WTC11 (cell line): ENCODE measurements around the gene SIRPB2.

Source experiments
- CTCF ChIP-seq: fragments of 200-600 bp; IDR thresholded peaks from 2 replicates; pipeline ENCODE4 v1.8.0; 2022; ENCODE audit warnings: antibody characterized with exemption
- E2F4 ChIP-seq: sonication (generic); formaldehyde crosslinking; IDR thresholded peaks from 2 replicates; pipeline ENCODE4 v1.8.1; 2022; ENCODE audit warnings: low read depth, mild to moderate bottlenecking, moderate library complexity, missing genetic modification reagents, borderline replicate concordance
- ESRRA ChIP-seq: sonication (generic); formaldehyde crosslinking; IDR thresholded peaks from 2 replicates; pipeline ENCODE4 v1.8.1; 2022; ENCODE audit warnings: mild to moderate bottlenecking, missing genetic modification reagents, borderline replicate concordance
- FOXP4 ChIP-seq: sonication (generic); formaldehyde crosslinking; IDR thresholded peaks from 2 replicates; pipeline ENCODE4 v1.8.0; 2022; ENCODE audit warnings: mild to moderate bottlenecking, missing genetic modification reagents
- JUN ChIP-seq: sonication (generic); formaldehyde crosslinking; IDR thresholded peaks from 2 replicates; pipeline ENCODE4 v1.8.0; 2023; ENCODE audit warnings: mild to moderate bottlenecking, missing genetic modification reagents
- MAX ChIP-seq: sonication (generic); formaldehyde crosslinking; IDR thresholded peaks from 2 replicates; pipeline ENCODE4 v1.8.0; 2022; ENCODE audit warnings: mild to moderate bottlenecking, missing genetic modification reagents
- SP1 ChIP-seq: sonication (generic); formaldehyde crosslinking; conservative IDR thresholded peaks from 2 replicates; pipeline ENCODE4 v1.8.1; 2022; ENCODE audit warnings: missing genetic modification reagents
- TEAD4 ChIP-seq: sonication (generic); formaldehyde crosslinking; IDR thresholded peaks from 2 replicates; pipeline ENCODE4 v1.8.0; 2022; ENCODE audit warnings: mild to moderate bottlenecking, missing genetic modification reagents
- USF1 ChIP-seq: sonication (generic); formaldehyde crosslinking; IDR thresholded peaks from 2 replicates; pipeline ENCODE4 v1.8.0; 2022; ENCODE audit warnings: mild to moderate bottlenecking, missing genetic modification reagents
- ZNF138 ChIP-seq: sonication (generic); formaldehyde crosslinking; conservative IDR thresholded peaks from 2 replicates; pipeline ENCODE4 v1.8.1; 2022; ENCODE audit warnings: mild to moderate bottlenecking, moderate library complexity, missing genetic modification reagents

- no peak for TF ChIP-seq CTCF
- TF ChIP-seq JUN (CRISPR knock-in tag) = no peak
- TF ChIP-seq ZNF138 (CRISPR knock-in tag) = no peak
- no peak for TF ChIP-seq MAX (CRISPR knock-in tag)
- no peak for TF ChIP-seq ESRRA (CRISPR knock-in tag)
- TF ChIP-seq E2F4 = no peak
- no peak for TF ChIP-seq FOXP4 (CRISPR knock-in tag)
- no peak for TF ChIP-seq SP1 (CRISPR knock-in tag)
- no peak for TF ChIP-seq USF1 (CRISPR knock-in tag)
- no peak for TF ChIP-seq TEAD4 (CRISPR knock-in tag)
Measured at GRCh38 chr20:1513801-1514200, 22.6 kb upstream of the SIRPB2 start.
